Measurements from ENCODE around the gene SAT1. TPM values are rescaled to one million over a fixed set of nuclear protein-coding genes. Genes with fewer than 3 reads are reported as not detected.
A peak's percentile ranks its signal among the peaks of the same experiment; 100 is the strongest.

Gene SAT1
- total RNA-seq, 4 donors from 2014 or later: 183 to 212 (median 195) TPM

GRCh38 chrX:23784470-23785331 lies 1.7 kb downstream of the SAT1 start:
- no peak for TF ChIP-seq CTCF (IDR thresholded peaks at IDR 0.05)
- TF ChIP-seq POLR2A (IDR thresholded peaks at IDR 0.05): no peak
- no peak for DNase-seq (ENCODE audit: low spot score in 2 of 2)
- H3K4me3 ChIP-seq (ENCODE audit: low read depth, poor library complexity, severe bottlenecking): peak overlapping the region; percentile 3
- intact Hi-C loops (cut with DNase I; ENCODE audit: low total_unique reads): no loop called here
- 30 to 51% methylated on average over 8 of the region's 8 CpGs for WGBS, 2 donors

GRCh38 chrX:23785580-23785979 lies 2.6 kb downstream of the SAT1 start:
- no peak for DNase-seq (ENCODE audit: low spot score in 2 of 2)
- no peak overlapping the region for H3K4me3 ChIP-seq (ENCODE audit: low read depth, poor library complexity, severe bottlenecking)
- TF ChIP-seq CTCF (IDR thresholded peaks at IDR 0.05): no peak
- no peak for TF ChIP-seq POLR2A (IDR thresholded peaks at IDR 0.05)
- intact Hi-C loops (cut with DNase I; ENCODE audit: low total_unique reads): no loop called here
- 59 to 69% methylated on average over 2 of the region's 2 CpGs for WGBS, 2 donors

GRCh38 chrX:23786268-23786815 lies 3.4 kb downstream of the SAT1 start:
- TF ChIP-seq CTCF (IDR thresholded peaks at IDR 0.05) (no peak), POLR2A (IDR thresholded peaks at IDR 0.05) (no peak)
- no peak for DNase-seq (ENCODE audit: low spot score in 2 of 2)
- no peak overlapping the region for H3K4me3 ChIP-seq (ENCODE audit: low read depth, poor library complexity, severe bottlenecking)
- intact Hi-C loops (cut with DNase I; ENCODE audit: low total_unique reads): no loop called here
- 77 to 80% methylated on average over 11 of the region's 11 CpGs for WGBS, 2 donors

- DNase-seq (ENCODE audit: low spot score in 2 of 2): no peak
- intact Hi-C loops (cut with DNase I; ENCODE audit: low total_unique reads): no loop called here
- 92 to 100% methylated on average over 2 of the region's 2 CpGs for WGBS, 2 donors
- no peak for TF ChIP-seq POLR2A (IDR thresholded peaks at IDR 0.05)
- no peak for TF ChIP-seq CTCF (IDR thresholded peaks at IDR 0.05)
- H3K4me3 ChIP-seq (ENCODE audit: low read depth, poor library complexity, severe bottlenecking): no peak overlapping the region
These were observed 4.8 kb downstream of the SAT1 start for GRCh38 chrX:23787745-23788118.

- intact Hi-C loops (cut with DNase I; ENCODE audit: low total_unique reads): no loop called here
- no peak overlapping the region for H3K4me3 ChIP-seq (ENCODE audit: low read depth, poor library complexity, severe bottlenecking)
- TF ChIP-seq CTCF (IDR thresholded peaks at IDR 0.05) (no peak), POLR2A (IDR thresholded peaks at IDR 0.05) (no peak)
- DNase-seq (ENCODE audit: low spot score in 2 of 2): no peak
These were observed 5.5 kb downstream of the SAT1 start for GRCh38 chrX:23788521-23788920.
